Panc1 (cell line): Measurements from ENCODE around the gene LRRFIP1. TPM values are rescaled to one million over a fixed set of nuclear protein-coding genes. Genes with fewer than 3 reads are reported as not detected.

Experiments used
- ATAC-seq: fragments of 200-7000 bp; cut with Tn5 transposase; 2 replicates; pipeline ENCODE4 v1.9.1; 2020; ENCODE audit warnings: mild to moderate bottlenecking, moderate library complexity
- BruUV-seq: library from RNA; stranded (reverse); fragments of 400-500 nt; replicated peaks from 2 replicates; lab custom pipeline; 2021; lab: Mats Ljungman, UMichigan
- CTCF ChIA-PET: fragments of 300-600 bp; sonication (Branson Sonifier 250); formaldehyde crosslinking; loops from one replicate; lab custom pipeline; 2022; ENCODE audit warnings: antibody characterized with exemption; lab: Charles Lee
- POLR2A ChIA-PET: fragments of 300-600 bp; sonication (Branson Sonifier 250); formaldehyde crosslinking; loops from one replicate; lab custom pipeline; 2022; ENCODE audit warnings: antibody characterized with exemption; lab: Charles Lee
- DNase-seq: peaks from one replicate; pipeline ENCODE4 v3.0.0-alpha.2; 2010; ENCODE audit warnings: low read depth, low spot score
- H3K27ac ChIP-seq: 2 replicates; pipeline ENCODE4 v1.5.1; 2011; ENCODE audit warnings: mild to moderate bottlenecking, low read length, inconsistent platforms
- H3K27me3 ChIP-seq: fragments of 200-500 bp; sonication (Bioruptor generic); 2 replicates; pipeline ENCODE4 v1.6.0; 2014; ENCODE audit warnings: low read length, inconsistent platforms; ENCODE audit not compliant: control insufficient read depth, insufficient read depth
- H3K36me3 ChIP-seq: fragments of 200-500 bp; sonication (Bioruptor generic); 2 replicates; pipeline ENCODE4 v1.5.1; 2014; ENCODE audit warnings: inconsistent platforms, mild to moderate bottlenecking, low read length, moderate library complexity; ENCODE audit not compliant: control insufficient read depth, insufficient read depth
- H3K4me1 ChIP-seq: 2 replicates; pipeline ENCODE4 v1.5.1; 2011; ENCODE audit warnings: inconsistent platforms, mild to moderate bottlenecking, low read length, moderate library complexity; ENCODE audit not compliant: control insufficient read depth, insufficient read depth
- H3K4me3 ChIP-seq, 2 experiments: 2 replicates each; pipeline ENCODE4 v1.5.1; 2011 to 2012; ENCODE audit warnings: low read depth in 2 of 2, low read length in 2 of 2, mild to moderate bottlenecking in 2 of 2, inconsistent platforms in 1 of 2, moderate library complexity in 1 of 2
- H3K9me3 ChIP-seq: fragments of 200-500 bp; sonication (Bioruptor generic); 2 replicates; pipeline ENCODE4 v1.5.1; 2014; ENCODE audit warnings: low read depth, mild to moderate bottlenecking, inconsistent platforms, low read length, moderate library complexity; ENCODE audit not compliant: control insufficient read depth, insufficient read depth
- CTCF ChIP-seq: fragments of 450-650 bp; IDR thresholded peaks from 2 replicates; pipeline ENCODE4 v1.5.1; 2017; ENCODE audit warnings: mild to moderate bottlenecking
- POLR2AphosphoS5 ChIP-seq: IDR thresholded peaks from 2 replicates; pipeline ENCODE4 v1.6.1; 2012; ENCODE audit warnings: mild to moderate bottlenecking, low read depth, low read length, moderate library complexity
- REST ChIP-seq, 2 experiments: IDR thresholded peaks; 2 replicates each; pipeline ENCODE4 v1.6.1; 2011 to 2012; ENCODE audit warnings: low read depth in 2 of 2, control low read depth in 1 of 2, low read length in 1 of 2, mild to moderate bottlenecking in 1 of 2, moderate library complexity in 1 of 2; ENCODE audit not compliant: insufficient read depth in 1 of 2
- SIN3A ChIP-seq: IDR thresholded peaks from 2 replicates; pipeline ENCODE4 v1.6.1; 2012; ENCODE audit warnings: low read depth, mild to moderate bottlenecking, low read length, moderate library complexity, borderline replicate concordance; ENCODE audit not compliant: insufficient read depth
- TCF7L2 ChIP-seq: IDR thresholded peaks from 2 replicates; pipeline ENCODE4 v1.6.1; 2011; ENCODE audit warnings: mild to moderate bottlenecking, low read depth, low read length, inconsistent platforms
- in situ Hi-C: cut with HindIII; loops from 2 replicates; pipeline ENCODE4 v1.10.0; 2016; ENCODE audit warnings: low sequenced_read_pairs, low pct_unique_long_range_greater_than_20kb
- intact Hi-C: fragments of 100-400 bp; cut with micrococcal nuclease; formaldehyde crosslinking; loops from one replicate; pipeline ENCODE4 v1.10.0; 2022; ENCODE audit not compliant: unreplicated experiment
- total RNA-seq: library from RNA; stranded (reverse); gene quantifications from one replicate; pipeline ENCODE4 v1.2.1, GENCODE V29; 2021; ENCODE audit not compliant: unreplicated experiment

LRRFIP1 gene
- total RNA-seq, 1 experiment from 2014 or later: 121 TPM

GRCh38 chr2:237585590-237586221, 41.7 kb upstream of the LRRFIP1 start:
- Histone ChIP-seq H3K27ac (no peak overlapping the region), H3K4me1 (peaks cover 18% of the 10 kb centered on the region), H3K9me3 (no peaks in the 10 kb centered on the region), H3K36me3 (no peaks in the 10 kb centered on the region), H3K27me3 (no peaks in the 10 kb centered on the region), H3K4me3 (no peak overlapping the region)
- no TSS peak for BruUV-seq
- ChIA-PET CTCF (no interaction called here), POLR2A (no interaction called here)
- DNase-seq: no peak
- intact Hi-C loops: no loop called here
- no peak for ATAC-seq
- in situ Hi-C loops: no loop called here
- TF ChIP-seq TCF7L2: no peak
- no peak for TF ChIP-seq CTCF
- no peak for TF ChIP-seq POLR2AphosphoS5

- ChIA-PET CTCF (no interaction called here), POLR2A (no interaction called here)
- Histone ChIP-seq H3K9me3 (no peaks in the 10 kb centered on the region), H3K4me3 (peak overlapping the region in 1 of 2 experiments; percentile 27; a peak in 2 of 4 replicates), H3K36me3 (no peaks in the 10 kb centered on the region; the same call in 1 of the 2 replicates), H3K27ac (peak overlapping the region; percentile 39; the same call in 1 of the 2 replicates), H3K4me1 (peaks cover 17% of the 10 kb centered on the region), H3K27me3 (no peaks in the 10 kb centered on the region)
- intact Hi-C loops (no loop called here), in situ Hi-C loops (no loop called here)
- TF ChIP-seq SIN3A (no peak), POLR2AphosphoS5 (no peak), TCF7L2 (no peak), CTCF (no peak), REST (IDR thresholded peaks at IDR 0.05; ENCODE audit: insufficient read depth in 1 of 2, low read depth in 2 of 2, low read length in 1 of 2) (no peak)
- DNase-seq (no peak), ATAC-seq (no peak)
- BruUV-seq: no TSS peak
Observed at GRCh38 chr2:237588044-237588696, 39.2 kb upstream of the LRRFIP1 start.
